K562 (cell line): ENCODE measurements around the gene EPB41L1. TPM values are rescaled to one million over a fixed set of nuclear protein-coding genes. Genes with fewer than 3 reads are reported as not detected.

ENCODE experiments used
- BHLHE40 ChIP-seq: IDR thresholded peaks from 2 replicates; pipeline ENCODE4 v1.6.1; 2011; ENCODE audit warnings: low read length, improper control_type of control experiment
- HMGN3 ChIP-seq: IDR thresholded peaks from 2 replicates; pipeline ENCODE4 v1.6.1; 2011; ENCODE audit warnings: borderline replicate concordance, low read depth, mild to moderate bottlenecking, mixed read lengths, low read length; ENCODE audit not compliant: insufficient read length; ENCODE audit errors: extremely low read depth
- LEF1 ChIP-seq: fragments of 450-650 bp; IDR thresholded peaks from 2 replicates; pipeline ENCODE4 v1.6.1; 2016; ENCODE audit warnings: mild to moderate bottlenecking
- MTA2 ChIP-seq: fragments of 450-650 bp; IDR thresholded peaks from 2 replicates; pipeline ENCODE4 v1.6.1; 2016; ENCODE audit warnings: low read depth
- PHTF2 ChIP-seq: fragments of 250-450 bp; sonication (Bioruptor Pico); IDR thresholded peaks from 2 replicates; pipeline ENCODE4 v1.5.0; 2021; ENCODE audit warnings: mild to moderate bottlenecking
- SMAD2 ChIP-seq: fragments of 150-350 bp; IDR thresholded peaks from 2 replicates; pipeline ENCODE4 v1.6.1; 2014; ENCODE audit warnings: low read depth, mild to moderate bottlenecking, low read length
- SMARCC2 ChIP-seq: fragments of 450-650 bp; IDR thresholded peaks from 2 replicates; pipeline ENCODE4 v1.6.1; 2017; ENCODE audit warnings: antibody characterized with exemption, moderate library complexity, mild to moderate bottlenecking, low read depth
- TCF7 ChIP-seq: sonication (generic); IDR thresholded peaks from 2 replicates; pipeline ENCODE4 v1.6.1; 2016; ENCODE audit warnings: antibody characterized with exemption, borderline replicate concordance
- ZC3H11A ChIP-seq: IDR thresholded peaks from 2 replicates; pipeline ENCODE4 v1.6.1; 2012; ENCODE audit warnings: low read depth, low read length, improper control_type of control experiment
- ZKSCAN3 ChIP-seq: fragments of 250-450 bp; sonication (Bioruptor Pico); IDR thresholded peaks from 2 replicates; pipeline ENCODE4 v1.4.0; 2020
- ZNF12 ChIP-seq: sonication (generic); formaldehyde crosslinking; IDR thresholded peaks from 2 replicates; pipeline ENCODE4 v1.4.0; 2020; ENCODE audit warnings: mild to moderate bottlenecking, missing genetic modification reagents
- ZNF124 ChIP-seq: sonication (generic); formaldehyde crosslinking; IDR thresholded peaks from 2 replicates; pipeline ENCODE4 v1.8.1; 2022; ENCODE audit warnings: missing genetic modification reagents
- ZNF212 ChIP-seq: fragments of 450-650 bp; formaldehyde crosslinking; IDR thresholded peaks from 2 replicates; pipeline ENCODE4 v1.4.0; 2020; ENCODE audit warnings: mild to moderate bottlenecking
- ZNF354B ChIP-seq: fragments of 250-450 bp; sonication (Bioruptor Pico); IDR thresholded peaks from 2 replicates; pipeline ENCODE4 v1.4.0; 2020
- polyA plus RNA-seq, 8 experiments: library from polyadenylated mRNA; depleted of rRNA in 4 of 8; stranded (reverse) in 5 of 8; unstranded in 3 of 8; fragments of >200 nt; fragmentation: Nextera tagmentation in 2 of 8; fragmentation: Illumina TruSeq in 1 of 8; extraction: Ambion mirVana in 2 of 8; extraction: Trizol in 1 of 8; gene quantifications; 2 replicates each; pipeline versions ENCODE4 v1.2.1 to v1.2.3, GENCODE V29; 2011 to 2014; ENCODE audit warnings: inconsistent platforms in 1 of 8, missing spikeins in 1 of 8
- total RNA-seq, 7 experiments: library from RNA; depleted of rRNA in 6 of 7; stranded (reverse); fragments of >200 nt in 6 of 7; fragmentation: Illumina TruSeq in 2 of 7; extraction: Trizol in 2 of 7; gene quantifications; 2 replicates each; pipeline versions ENCODE4 v1.2.1 to v1.2.3, GENCODE V29; 2011 to 2021; ENCODE audit warnings: low replicate concordance in 1 of 7
- TF ChIP-seq, protein P1 (sequence below): fragments of 450-650 bp; formaldehyde crosslinking; IDR thresholded peaks from 2 replicates; pipeline ENCODE4 v1.4.0; 2022; ENCODE audit warnings: missing genetic modification characterization
- TF ChIP-seq, protein P2 (sequence below): fragments of 450-650 bp; formaldehyde crosslinking; conservative IDR thresholded peaks from 2 replicates; pipeline ENCODE4 v1.4.0; 2022; ENCODE audit warnings: mild to moderate bottlenecking, missing genetic modification characterization
- TF ChIP-seq, protein P3 (sequence below): fragments of 450-650 bp; IDR thresholded peaks from 2 replicates; pipeline ENCODE4 v1.6.1; 2016; ENCODE audit warnings: missing biosample characterization, missing genetic modification characterization
- TF ChIP-seq, protein P4 (sequence below): fragments of 250-450 bp; sonication (Bioruptor Pico); IDR thresholded peaks from 2 replicates; pipeline ENCODE4 v1.9.0; 2021; ENCODE audit warnings: mild to moderate bottlenecking
- TF ChIP-seq, protein P5 (sequence below), 2 experiments: fragments of 450-650 bp; IDR thresholded peaks; 2 replicates each; pipeline ENCODE4 v1.6.1; 2018; ENCODE audit warnings: mild to moderate bottlenecking in 2 of 2, low read depth in 1 of 2; ENCODE audit not compliant: partially characterized antibody in 2 of 2

The EPB41L1 gene
- total and polyA plus RNA-seq, 9 of the 15 experiments (the other 6 are each of a cell fraction or from before 2014, with no cell fraction given) = 0.11 to 4.3 (median 1.3) TPM

DNA sequence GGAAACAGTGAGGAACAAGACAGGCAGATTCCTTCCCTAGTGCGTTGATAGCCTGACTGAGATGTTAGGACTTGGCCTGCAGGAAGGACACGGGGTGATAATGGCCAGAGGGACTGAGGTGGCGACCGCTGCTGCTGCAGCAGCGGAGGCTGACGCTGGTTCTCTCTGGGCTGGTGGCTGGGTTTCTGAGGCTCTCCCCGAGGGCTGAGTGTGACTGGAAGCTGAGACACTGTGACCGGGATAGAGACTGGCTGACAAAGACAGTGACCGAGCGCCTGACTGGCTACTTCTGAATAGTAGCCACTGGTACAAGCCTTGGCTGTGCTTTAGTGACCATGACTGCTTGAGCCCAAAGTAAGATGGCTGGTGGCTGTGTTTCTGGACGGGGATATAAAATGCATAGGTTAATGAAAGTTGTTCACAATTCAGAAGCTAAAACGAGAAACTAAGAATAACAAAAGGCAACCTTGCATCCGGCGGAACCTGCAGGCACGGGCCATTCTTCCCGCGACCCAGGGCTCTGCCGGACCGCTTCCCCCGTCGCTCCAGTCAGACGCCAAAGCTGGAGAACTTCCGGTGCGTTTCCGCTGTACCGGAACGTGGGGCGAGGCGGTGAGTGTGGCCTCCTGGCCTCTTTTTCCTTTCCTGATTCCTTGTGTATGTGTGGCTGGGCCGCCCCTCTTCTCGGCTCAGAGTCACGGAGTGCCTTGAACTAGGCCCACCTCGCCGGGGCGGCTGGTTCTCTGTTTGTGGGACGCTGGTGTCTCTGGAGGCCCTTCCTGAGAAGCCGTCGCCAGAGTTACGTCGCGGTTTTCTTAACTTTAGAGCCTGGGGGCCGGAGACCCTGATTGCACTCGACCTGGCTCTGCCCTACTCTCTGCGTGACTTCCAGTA, 81.6 kb downstream of the EPB41L1 start, which contains the start of gene AAR2 (continued):
- TF ChIP-seq, protein P1, sequence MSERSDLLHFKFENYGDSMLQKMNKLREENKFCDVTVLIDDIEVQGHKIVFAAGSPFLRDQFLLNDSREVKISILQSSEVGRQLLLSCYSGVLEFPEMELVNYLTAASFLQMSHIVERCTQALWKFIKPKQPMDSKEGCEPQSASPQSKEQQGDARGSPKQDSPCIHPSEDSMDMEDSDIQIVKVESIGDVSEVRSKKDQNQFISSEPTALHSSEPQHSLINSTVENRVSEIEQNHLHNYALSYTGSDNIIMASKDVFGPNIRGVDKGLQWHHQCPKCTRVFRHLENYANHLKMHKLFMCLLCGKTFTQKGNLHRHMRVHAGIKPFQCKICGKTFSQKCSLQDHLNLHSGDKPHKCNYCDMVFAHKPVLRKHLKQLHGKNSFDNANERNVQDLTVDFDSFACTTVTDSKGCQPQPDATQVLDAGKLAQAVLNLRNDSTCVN (CRISPR knock-in tag) = no peak
- TF ChIP-seq ZKSCAN3 (CRISPR knock-in tag) (no peak), ZNF12 (CRISPR knock-in tag) (peak; percentile 49; the same call in 1 of the 2 replicates), PHTF2 (CRISPR knock-in tag) (no peak), ZNF124 (CRISPR knock-in tag) (no peak), ZNF354B (CRISPR knock-in tag) (no peak), MTA2 (no peak), TCF7 (no peak), BHLHE40 (peak; percentile 61; the same call in 1 of the 2 replicates), ZC3H11A (peak; percentile 81; the same call in 1 of the 2 replicates), SMARCC2 (no peak), LEF1 (no peak), SMAD2 (no peak), HMGN3 (peak; percentile 55), ZNF212 (CRISPR knock-in tag) (no peak)
- TF ChIP-seq, protein P2, sequence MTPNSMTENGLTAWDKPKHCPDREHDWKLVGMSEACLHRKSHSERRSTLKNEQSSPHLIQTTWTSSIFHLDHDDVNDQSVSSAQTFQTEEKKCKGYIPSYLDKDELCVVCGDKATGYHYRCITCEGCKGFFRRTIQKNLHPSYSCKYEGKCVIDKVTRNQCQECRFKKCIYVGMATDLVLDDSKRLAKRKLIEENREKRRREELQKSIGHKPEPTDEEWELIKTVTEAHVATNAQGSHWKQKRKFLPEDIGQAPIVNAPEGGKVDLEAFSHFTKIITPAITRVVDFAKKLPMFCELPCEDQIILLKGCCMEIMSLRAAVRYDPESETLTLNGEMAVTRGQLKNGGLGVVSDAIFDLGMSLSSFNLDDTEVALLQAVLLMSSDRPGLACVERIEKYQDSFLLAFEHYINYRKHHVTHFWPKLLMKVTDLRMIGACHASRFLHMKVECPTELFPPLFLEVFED (CRISPR knock-in tag) = no peak
- TF ChIP-seq, protein P3, sequence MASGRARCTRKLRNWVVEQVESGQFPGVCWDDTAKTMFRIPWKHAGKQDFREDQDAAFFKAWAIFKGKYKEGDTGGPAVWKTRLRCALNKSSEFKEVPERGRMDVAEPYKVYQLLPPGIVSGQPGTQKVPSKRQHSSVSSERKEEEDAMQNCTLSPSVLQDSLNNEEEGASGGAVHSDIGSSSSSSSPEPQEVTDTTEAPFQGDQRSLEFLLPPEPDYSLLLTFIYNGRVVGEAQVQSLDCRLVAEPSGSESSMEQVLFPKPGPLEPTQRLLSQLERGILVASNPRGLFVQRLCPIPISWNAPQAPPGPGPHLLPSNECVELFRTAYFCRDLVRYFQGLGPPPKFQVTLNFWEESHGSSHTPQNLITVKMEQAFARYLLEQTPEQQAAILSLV = no peak
- TF ChIP-seq, protein P4, sequence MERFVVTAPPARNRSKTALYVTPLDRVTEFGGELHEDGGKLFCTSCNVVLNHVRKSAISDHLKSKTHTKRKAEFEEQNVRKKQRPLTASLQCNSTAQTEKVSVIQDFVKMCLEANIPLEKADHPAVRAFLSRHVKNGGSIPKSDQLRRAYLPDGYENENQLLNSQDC (CRISPR knock-in tag) = 0 out of 2 replicates have a peak, but pooled peaks have one; percentile 19
- TF ChIP-seq, protein P5, sequence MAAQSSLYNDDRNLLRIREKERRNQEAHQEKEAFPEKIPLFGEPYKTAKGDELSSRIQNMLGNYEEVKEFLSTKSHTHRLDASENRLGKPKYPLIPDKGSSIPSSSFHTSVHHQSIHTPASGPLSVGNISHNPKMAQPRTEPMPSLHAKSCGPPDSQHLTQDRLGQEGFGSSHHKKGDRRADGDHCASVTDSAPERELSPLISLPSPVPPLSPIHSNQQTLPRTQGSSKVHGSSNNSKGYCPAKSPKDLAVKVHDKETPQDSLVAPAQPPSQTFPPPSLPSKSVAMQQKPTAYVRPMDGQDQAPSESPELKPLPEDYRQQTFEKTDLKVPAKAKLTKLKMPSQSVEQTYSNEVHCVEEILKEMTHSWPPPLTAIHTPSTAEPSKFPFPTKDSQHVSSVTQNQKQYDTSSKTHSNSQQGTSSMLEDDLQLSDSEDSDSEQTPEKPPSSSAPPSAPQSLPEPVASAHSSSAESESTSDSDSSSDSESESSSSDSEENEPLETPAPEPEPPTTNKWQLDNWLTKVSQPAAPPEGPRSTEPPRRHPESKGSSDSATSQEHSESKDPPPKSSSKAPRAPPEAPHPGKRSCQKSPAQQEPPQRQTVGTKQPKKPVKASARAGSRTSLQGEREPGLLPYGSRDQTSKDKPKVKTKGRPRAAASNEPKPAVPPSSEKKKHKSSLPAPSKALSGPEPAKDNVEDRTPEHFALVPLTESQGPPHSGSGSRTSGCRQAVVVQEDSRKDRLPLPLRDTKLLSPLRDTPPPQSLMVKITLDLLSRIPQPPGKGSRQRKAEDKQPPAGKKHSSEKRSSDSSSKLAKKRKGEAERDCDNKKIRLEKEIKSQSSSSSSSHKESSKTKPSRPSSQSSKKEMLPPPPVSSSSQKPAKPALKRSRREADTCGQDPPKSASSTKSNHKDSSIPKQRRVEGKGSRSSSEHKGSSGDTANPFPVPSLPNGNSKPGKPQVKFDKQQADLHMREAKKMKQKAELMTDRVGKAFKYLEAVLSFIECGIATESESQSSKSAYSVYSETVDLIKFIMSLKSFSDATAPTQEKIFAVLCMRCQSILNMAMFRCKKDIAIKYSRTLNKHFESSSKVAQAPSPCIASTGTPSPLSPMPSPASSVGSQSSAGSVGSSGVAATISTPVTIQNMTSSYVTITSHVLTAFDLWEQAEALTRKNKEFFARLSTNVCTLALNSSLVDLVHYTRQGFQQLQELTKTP (IDR thresholded peaks at IDR 0.05; ENCODE audit: low read depth in 1 of 2, partially characterized antibody in 2 of 2) = peak; percentile 44 to 55
